SK-N-SH (cell line): Measurements from ENCODE around the gene CCDC78. TPM values are rescaled to one million over a fixed set of nuclear protein-coding genes. Genes with fewer than 3 reads are reported as not detected.
"Not testable (repeated sequence)": the region's sequence is repeated elsewhere in the genome, so short reads cannot be mapped to it uniquely, and the experiment has no call there.

Experiments
- CTCF ChIA-PET: fragments of 300-600, 350-600 bp; formaldehyde crosslinking; extraction: SDS; loops from one replicate; lab custom pipeline; 2021; lab: Yijun Ruan, JAX
- POLR2A ChIA-PET: fragments of 350-600 bp; sonication (Branson Sonifier 250); formaldehyde crosslinking; extraction: SDS; loops from one replicate; lab custom pipeline; 2020; ENCODE audit warnings: antibody characterized with exemption, inconsistent platforms; lab: Yijun Ruan, JAX
- DNase-seq: peaks from one replicate; pipeline ENCODE4 v3.0.0; 2012
- H2AFZ ChIP-seq: fragments of 200-600 bp; sonication (generic); 2 replicates; pipeline ENCODE4 v1.8.1; 2016; ENCODE audit warnings: antibody characterized with exemption, mild to moderate bottlenecking, low read depth
- H3F3A ChIP-seq: fragments of 200-600 bp; sonication (generic); replicated peaks from 2 replicates; pipeline ENCODE3; 2016; ENCODE audit warnings: antibody characterized with exemption, mild to moderate bottlenecking; ENCODE audit not compliant: insufficient read depth
- H3K27ac ChIP-seq, 2 experiments: fragments of 200-500 bp in 1 of 2; fragments of 200-600 bp in 1 of 2; sonication (Bioruptor generic) in 1 of 2; sonication (generic), shearing (Covaris generic) in 1 of 2; 2 replicates each; pipeline versions ENCODE4 v1.5.1 to v1.6.1; 2014 to 2016; ENCODE audit warnings: low read depth in 2 of 2, inconsistent platforms in 1 of 2, low read length in 1 of 2, mild to moderate bottlenecking in 1 of 2, mixed read lengths in 1 of 2
- H3K27me3 ChIP-seq: fragments of 200-600 bp; sonication (generic), shearing (Covaris generic); 2 replicates; pipeline ENCODE4 v1.6.1; 2016; ENCODE audit warnings: mixed run types; ENCODE audit not compliant: insufficient read depth
- H3K36me3 ChIP-seq, 2 experiments: fragments of 200-500 bp in 1 of 2; fragments of 200-600 bp in 1 of 2; sonication (Bioruptor generic) in 1 of 2; sonication (generic) in 1 of 2; replicated peaks in 1 of 2; 2 replicates each; pipeline versions ENCODE3 to v1.5.1; 2014 to 2016; ENCODE audit warnings: low read length in 1 of 2, mild to moderate bottlenecking in 1 of 2; ENCODE audit not compliant: insufficient read depth in 2 of 2, control insufficient read depth in 1 of 2
- H3K4me1 ChIP-seq, 2 experiments: fragments of 200-500 bp in 1 of 2; fragments of 200-600 bp in 1 of 2; sonication (Bioruptor generic) in 1 of 2; sonication (generic), shearing (Covaris generic) in 1 of 2; 2 replicates each; pipeline versions ENCODE4 v1.5.1 to v1.6.1; 2014 to 2016; ENCODE audit warnings: low read depth in 1 of 2, low read length in 1 of 2, mixed run types in 1 of 2; ENCODE audit not compliant: insufficient read depth in 2 of 2, control insufficient read depth in 1 of 2
- H3K4me2 ChIP-seq: fragments of 200-600 bp; sonication (generic), shearing (Covaris generic); 2 replicates; pipeline ENCODE4 v1.6.1; 2017; ENCODE audit warnings: mixed run types
- H3K4me3 ChIP-seq, 2 experiments: fragments of 200-500 bp in 1 of 2; fragments of 200-600 bp in 1 of 2; sonication (Bioruptor generic) in 1 of 2; sonication (generic), shearing (Covaris generic) in 1 of 2; 2 replicates each; pipeline versions ENCODE4 v1.5.1 to v1.8.1; 2014 to 2016; ENCODE audit warnings: low read depth in 2 of 2, inconsistent platforms in 1 of 2, low read length in 1 of 2, mild to moderate bottlenecking in 1 of 2, mixed read lengths in 1 of 2, moderate library complexity in 1 of 2
- H3K79me2 ChIP-seq: fragments of 200-600 bp; sonication (generic); 2 replicates; pipeline ENCODE4 v1.8.1; 2017; ENCODE audit warnings: mild to moderate bottlenecking; ENCODE audit not compliant: insufficient read depth
- H3K9ac ChIP-seq: fragments of 200-600 bp; sonication (generic); 2 replicates; pipeline ENCODE4 v1.6.1; 2017; ENCODE audit warnings: mixed run types
- H3K9me2 ChIP-seq: fragments of 200-600 bp; sonication (generic); 2 replicates; pipeline ENCODE4 v1.6.1; 2017; ENCODE audit warnings: mixed run types
- H3K9me3 ChIP-seq: fragments of 200-600 bp; sonication (generic); 2 replicates; pipeline ENCODE4 v1.6.1; 2017; ENCODE audit warnings: mixed run types, mild to moderate bottlenecking, moderate library complexity
- H4K20me1 ChIP-seq: fragments of 200-600 bp; sonication (generic); 2 replicates; pipeline ENCODE4 v1.6.1; 2017; ENCODE audit warnings: mild to moderate bottlenecking, mixed run types; ENCODE audit not compliant: insufficient read depth
- CTCF ChIP-seq: fragments of 200-600 bp; sonication (generic); IDR thresholded peaks from 2 replicates; pipeline ENCODE4 v1.6.1; 2017; ENCODE audit warnings: antibody characterized with exemption, mild to moderate bottlenecking, moderate library complexity
- ELF1 ChIP-seq: IDR thresholded peaks from 2 replicates; pipeline ENCODE4 v1.4.0; 2012
- EP300 ChIP-seq, 2 experiments: IDR thresholded peaks; 2 replicates each; pipeline versions ENCODE4 v1.4.0 to v1.6.1; 2012; ENCODE audit warnings: borderline replicate concordance in 1 of 2, low read depth in 1 of 2, low read length in 1 of 2
- IRF3 ChIP-seq: fragments of 150-350 bp; IDR thresholded peaks from 2 replicates; pipeline ENCODE4 v1.6.1; 2016; ENCODE audit warnings: mild to moderate bottlenecking, low read depth, low read length
- MAX ChIP-seq: IDR thresholded peaks from 2 replicates; pipeline ENCODE4 v1.4.0; 2012; ENCODE audit warnings: low read depth
- MXI1 ChIP-seq: IDR thresholded peaks from 2 replicates; pipeline ENCODE4 v1.6.1; 2012; ENCODE audit warnings: mild to moderate bottlenecking, low read depth, low read length, improper control_type of control experiment
- TCF12 ChIP-seq: IDR thresholded peaks from 2 replicates; pipeline ENCODE4 v1.4.0; 2012
- ZBTB33 ChIP-seq: IDR thresholded peaks from 2 replicates; pipeline ENCODE4 v1.4.0; 2012; ENCODE audit warnings: low read depth, borderline replicate concordance
- WGBS: methylation state at CpG from one replicate; pipeline ENCODE4 v1.1.6; 2017; ENCODE audit warnings: low lambda C conversion rate; 5-methylcytosine and 5-hydroxymethylcytosine counted together
- polyA plus RNA-seq, 3 experiments: library from polyadenylated mRNA; depleted of rRNA; stranded (reverse); fragments of >200 nt; gene quantifications; 2 replicates each; pipeline ENCODE4 v1.2.3, GENCODE V29; 2012

Gene CCDC78
- polyA plus RNA-seq, 1 of the 3 experiments (the other 2 are of a cell fraction) = 15.4 TPM

- 84% methylated on average over 14 of the region's 21 CpGs for WGBS
- Histone ChIP-seq H3F3A (peaks cover 1% of the 10 kb centered on the region), H3K9me2 (no peaks in the 10 kb centered on the region), H3K4me1 (peaks cover 0 to 10% of the 10 kb centered on the region in 2 experiments; a peak in 1 of 4 replicates), H4K20me1 (no peaks in the 10 kb centered on the region), H3K36me3 (no peaks in the 10 kb centered on the region), H3K79me2 (peaks cover 14% of the 10 kb centered on the region), H3K9ac (no peak overlapping the region), H2AFZ (no peak overlapping the region), H3K9me3 (no peaks in the 10 kb centered on the region), H3K4me2 (no peak overlapping the region), H3K4me3 (no peak overlapping the region), H3K27ac (no peak overlapping the region), H3K27me3 (no peaks in the 10 kb centered on the region)
- ChIA-PET POLR2A (no interaction called here), CTCF (interaction anchor here (1.0 to 4.5 kb wide), 7 partner anchors 18 to 312 kb away, joined by 3 to 23 read pairs (median 4); partner anchors contain the start of genes ANTKMT and CCDC78)
- TF ChIP-seq CTCF (peak; percentile 27), ZBTB33 (no peak)
- peak; percentile 61 for DNase-seq
These were observed 17.7 kb upstream of the CCDC78 start for GRCh38 chr16:743794-744500.

GRCh38 chr16:742894-743293 lies 16.7 kb upstream of the CCDC78 start:
- 88% methylated on average over 14 of the region's 14 CpGs for WGBS

GRCh38 chr16:741986-742629 lies 15.9 kb upstream of the CCDC78 start:
- Histone ChIP-seq H3K36me3 (peaks cover 0 to 8% of the 10 kb centered on the region in 2 experiments), H3K9me2 (no peaks in the 10 kb centered on the region), H4K20me1 (no peaks in the 10 kb centered on the region), H3K79me2 (peaks cover 14% of the 10 kb centered on the region), H2AFZ (no peak overlapping the region), H3K4me2 (no peak overlapping the region), H3K9me3 (no peaks in the 10 kb centered on the region), H3K4me1 (peaks cover 0 to 10% of the 10 kb centered on the region in 2 experiments; a peak in 1 of 4 replicates), H3K27ac (no peak overlapping the region), H3F3A (no peaks in the 10 kb centered on the region), H3K27me3 (no peaks in the 10 kb centered on the region), H3K4me3 (no peak overlapping the region), H3K9ac (no peak overlapping the region)
- POLR2A ChIA-PET = interaction anchor here (1.1 kb wide), 1 partner anchor 43 kb away, joined by 3 read pairs; no protein-coding TSS in a partner anchor
- CTCF ChIA-PET = interaction anchor here (0.9 to 4.5 kb wide), 12 partner anchors 11 to 356 kb away, joined by 3 to 41 read pairs (median 14); partner anchors contain the start of genes ANTKMT, CCDC78 and METRN
- WGBS = 97% methylated on average over 10 of the region's 15 CpGs
- DNase-seq = no peak
- TF ChIP-seq EP300 (IDR thresholded peaks at IDR 0.05; ENCODE audit: borderline replicate concordance in 1 of 2, low read depth in 1 of 2, low read length in 1 of 2) = no peak
- no peak for TF ChIP-seq IRF3
- TF ChIP-seq MXI1 = no peak
- no peak for TF ChIP-seq TCF12
- TF ChIP-seq MAX = no peak
- TF ChIP-seq ELF1 = no peak
- no peak for TF ChIP-seq CTCF

More at GRCh38 chr16:742894-743293, 16.7 kb upstream of the CCDC78 start:
- H3K9ac ChIP-seq, H4K20me1 ChIP-seq, H3K27me3 ChIP-seq, POLR2A ChIA-PET, DNase-seq, H3K9me3 ChIP-seq, H2AFZ ChIP-seq, H3K4me2 ChIP-seq, H3F3A ChIP-seq, H3K4me3 ChIP-seq, H3K9me2 ChIP-seq, H3K36me3 ChIP-seq, H3K27ac ChIP-seq: not testable (repeated sequence)
- CTCF ChIA-PET = interaction anchor here (1.0 to 4.5 kb wide), 5 partner anchors 17 to 313 kb away, joined by 4 to 41 read pairs (median 5); partner anchors contain the start of gene CCDC78
- Histone ChIP-seq H3K79me2 (peaks cover 14% of the 10 kb centered on the region), H3K4me1 (peaks cover 0 to 10% of the 10 kb centered on the region in 2 experiments; a peak in 1 of 4 replicates)
